Ascending aorta (tissue), 2 donors: Measurements from ENCODE around the gene GPATCH8. TPM values are rescaled to one million over a fixed set of nuclear protein-coding genes. Genes with fewer than 3 reads are reported as not detected.

Experiments used
- DNase-seq, 2 donors: peaks; one replicate each; pipeline ENCODE4 v3.0.0-alpha.2; 2019; ENCODE audit warnings: low spot score in 2 of 2
- H3K27ac ChIP-seq, 2 donors: fragments of 200-600 bp; sonication (generic); one replicate each; pipeline ENCODE4 v1.5.1; 2016 to 2017; ENCODE audit warnings: mild to moderate bottlenecking in 1 of 2
- H3K27me3 ChIP-seq: fragments of 200-600 bp; sonication (generic); one replicate; pipeline ENCODE4 v1.5.1; 2017
- H3K36me3 ChIP-seq, 2 donors: fragments of 200-600 bp; sonication (generic); one replicate each; pipeline ENCODE4 v1.5.1; 2016
- H3K4me1 ChIP-seq, 2 donors: fragments of 200-600 bp; sonication (generic); one replicate each; pipeline ENCODE4 v1.5.1; 2016 to 2017; ENCODE audit warnings: mild to moderate bottlenecking in 1 of 2
- H3K4me3 ChIP-seq, 2 donors: fragments of 200-600 bp; sonication (generic); one replicate each; pipeline ENCODE4 v1.5.1; 2016 to 2017; ENCODE audit warnings: mild to moderate bottlenecking in 1 of 2
- H3K9me3 ChIP-seq, 2 donors: fragments of 200-600 bp; sonication (generic); one replicate each; pipeline ENCODE4 v1.5.1; 2016
- intact Hi-C: fragments of 100-400 bp; cut with DNase I; formaldehyde crosslinking; loops from one replicate; pipeline ENCODE4 v1.15.1; 2023
- total RNA-seq: library from RNA; depleted of rRNA; stranded (reverse); fragments of >200 nt; gene quantifications from one replicate; pipeline ENCODE4 v1.1.0, GENCODE V29; 2016
- TF ChIP-seq, protein P1 (sequence below), 3 experiments: fragments of 200-600 bp in 2 of 3; fragments of 450-650 bp in 1 of 3; sonication (generic) in 2 of 3; IDR thresholded peaks; one replicate each; pipeline ENCODE4 v1.5.1; 2016 to 2019; ENCODE audit warnings: antibody characterized with exemption in 3 of 3, mild to moderate bottlenecking in 1 of 3, moderate library complexity in 1 of 3

Gene GPATCH8
- total RNA-seq, 1 donor from 2014 or later: 13.3 TPM

DNA sequence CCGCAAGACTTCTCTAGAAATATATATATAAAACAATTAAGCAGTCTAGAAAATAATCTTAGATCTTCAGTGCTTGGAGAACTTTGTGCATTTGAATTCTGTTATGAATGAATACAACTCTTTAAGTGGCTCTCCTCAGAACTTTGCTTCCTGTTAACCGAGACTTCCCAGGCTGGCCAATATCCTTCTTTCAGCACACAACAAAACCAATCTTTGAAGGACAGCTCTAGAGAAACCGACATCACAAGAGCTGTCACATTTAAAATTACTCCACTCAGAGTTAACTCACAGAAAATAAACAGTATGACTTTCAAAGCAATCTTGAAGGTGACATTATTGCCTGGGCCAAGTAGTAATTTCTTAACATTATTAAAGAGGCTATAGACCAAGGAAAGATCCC is 64.0 kb downstream of the GPATCH8 start:
- no peaks in the 10 kb centered on the region for H3K4me1 ChIP-seq
- H3K27ac ChIP-seq: no peak overlapping the region
- H3K4me3 ChIP-seq: no peak overlapping the region
- TF ChIP-seq, protein P1, sequence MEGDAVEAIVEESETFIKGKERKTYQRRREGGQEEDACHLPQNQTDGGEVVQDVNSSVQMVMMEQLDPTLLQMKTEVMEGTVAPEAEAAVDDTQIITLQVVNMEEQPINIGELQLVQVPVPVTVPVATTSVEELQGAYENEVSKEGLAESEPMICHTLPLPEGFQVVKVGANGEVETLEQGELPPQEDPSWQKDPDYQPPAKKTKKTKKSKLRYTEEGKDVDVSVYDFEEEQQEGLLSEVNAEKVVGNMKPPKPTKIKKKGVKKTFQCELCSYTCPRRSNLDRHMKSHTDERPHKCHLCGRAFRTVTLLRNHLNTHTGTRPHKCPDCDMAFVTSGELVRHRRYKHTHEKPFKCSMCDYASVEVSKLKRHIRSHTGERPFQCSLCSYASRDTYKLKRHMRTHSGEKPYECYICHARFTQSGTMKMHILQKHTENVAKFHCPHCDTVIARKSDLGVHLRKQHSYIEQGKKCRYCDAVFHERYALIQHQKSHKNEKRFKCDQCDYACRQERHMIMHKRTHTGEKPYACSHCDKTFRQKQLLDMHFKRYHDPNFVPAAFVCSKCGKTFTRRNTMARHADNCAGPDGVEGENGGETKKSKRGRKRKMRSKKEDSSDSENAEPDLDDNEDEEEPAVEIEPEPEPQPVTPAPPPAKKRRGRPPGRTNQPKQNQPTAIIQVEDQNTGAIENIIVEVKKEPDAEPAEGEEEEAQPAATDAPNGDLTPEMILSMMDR (IDR thresholded peaks at IDR 0.05): no peak
- intact Hi-C loops: no loop called here
- H3K36me3 ChIP-seq: peaks cover 10 to 20% of the 10 kb centered on the region in 2 donors
- no peak for DNase-seq
- no peaks in the 10 kb centered on the region for H3K27me3 ChIP-seq
- H3K9me3 ChIP-seq: no peaks in the 10 kb centered on the region

DNA sequence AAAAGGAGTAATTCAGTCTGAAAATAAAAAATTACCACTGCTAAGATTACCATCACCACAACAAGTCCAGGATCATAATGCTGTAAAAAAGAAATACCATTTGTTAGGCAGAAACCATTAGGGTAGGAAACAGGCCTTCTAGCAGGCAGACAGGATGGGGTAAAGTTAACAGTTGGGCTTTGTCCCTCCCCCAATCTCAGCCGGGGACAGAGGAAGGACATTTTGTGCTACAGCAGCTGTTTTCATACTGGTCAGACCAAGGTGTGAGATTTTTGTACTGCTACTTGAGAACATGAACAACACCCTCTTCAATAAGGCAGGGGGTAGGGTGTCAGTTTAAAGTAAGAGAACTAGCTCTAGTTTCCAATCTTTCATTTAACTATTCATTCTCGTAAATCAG is 64.6 kb downstream of the GPATCH8 start:
- H3K9me3 ChIP-seq: no peaks in the 10 kb centered on the region
- DNase-seq: no peak
- no peak overlapping the region for H3K27ac ChIP-seq
- no peaks in the 10 kb centered on the region for H3K4me1 ChIP-seq
- H3K36me3 ChIP-seq: peaks cover 14 to 26% of the 10 kb centered on the region in 2 donors
- intact Hi-C loops: no loop called here
- TF ChIP-seq, protein P1 (IDR thresholded peaks at IDR 0.05): no peak
- H3K27me3 ChIP-seq: no peaks in the 10 kb centered on the region
- no peak overlapping the region for H3K4me3 ChIP-seq

DNA sequence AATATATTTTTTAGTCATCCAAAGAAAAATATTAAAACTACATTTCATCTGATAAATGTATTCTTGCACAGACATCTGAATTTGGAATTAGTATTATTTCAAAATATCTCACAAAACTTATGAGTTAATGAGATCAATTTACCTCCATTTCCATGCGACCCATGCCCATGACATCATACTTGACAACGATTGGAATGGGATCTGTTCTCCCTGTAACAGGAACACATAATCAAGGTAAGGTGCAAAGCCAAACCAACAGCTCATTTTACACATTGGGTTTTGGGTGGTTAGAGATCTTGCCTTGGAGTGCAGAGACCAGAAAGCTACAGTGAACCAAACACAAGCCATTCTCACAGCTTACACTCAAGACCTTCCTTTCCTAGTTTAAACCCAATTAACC is 66.9 kb downstream of the GPATCH8 start:
- Histone ChIP-seq H3K9me3 (no peaks in the 10 kb centered on the region), H3K27ac (no peak overlapping the region), H3K4me3 (no peak overlapping the region), H3K36me3 (peaks cover 36 to 45% of the 10 kb centered on the region in 2 donors), H3K4me1 (no peaks in the 10 kb centered on the region), H3K27me3 (no peaks in the 10 kb centered on the region)
- TF ChIP-seq, protein P1 (IDR thresholded peaks at IDR 0.05): no peak
- intact Hi-C loops: no loop called here
- no peak for DNase-seq

DNA sequence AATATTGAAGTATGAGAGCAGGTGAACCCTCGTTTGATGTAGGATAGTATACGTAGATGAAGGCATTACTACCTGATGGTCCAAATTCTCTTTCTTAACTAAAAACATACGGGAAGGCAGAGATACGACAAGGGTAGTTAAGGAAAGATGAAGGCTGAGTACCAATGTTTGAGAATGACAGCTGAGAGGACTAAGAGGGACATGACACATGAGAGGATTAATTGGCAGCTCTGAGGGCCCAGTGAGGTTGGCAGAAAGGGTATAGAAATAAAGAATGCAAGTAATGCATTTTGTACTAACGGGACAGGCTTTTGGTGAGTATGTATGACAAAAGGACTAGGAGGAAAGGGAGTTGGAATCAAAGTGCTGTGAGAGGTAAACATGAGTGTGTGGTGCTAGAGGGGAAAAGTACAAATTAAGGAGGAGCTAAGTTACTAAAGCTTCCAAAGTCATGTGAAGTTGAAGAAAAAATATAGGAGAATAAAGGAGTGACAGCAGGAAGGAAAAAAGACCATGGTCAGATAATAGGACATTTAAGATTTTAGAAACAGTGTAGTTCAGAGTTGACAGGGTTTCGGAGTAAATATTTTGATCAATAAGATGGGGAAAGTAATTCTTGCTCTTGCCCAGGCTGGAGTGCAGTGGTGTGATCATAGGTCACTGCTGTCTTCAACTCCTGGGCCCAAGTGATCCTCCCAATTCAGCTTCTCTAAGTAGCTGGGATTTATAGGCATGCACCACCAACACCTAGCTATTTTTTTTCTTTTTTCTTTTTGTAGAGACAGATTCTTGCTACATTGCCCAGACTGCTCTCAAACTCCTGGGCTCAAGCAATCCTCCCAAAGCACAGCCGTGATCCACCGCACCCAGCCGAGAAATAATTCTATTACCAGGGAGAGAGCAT is 70.7 kb downstream of the GPATCH8 start:
- TF ChIP-seq, protein P1 (IDR thresholded peaks at IDR 0.05): no peak
- intact Hi-C loops: no loop called here
- no peak for DNase-seq
- Histone ChIP-seq H3K9me3 (no peaks in the 10 kb centered on the region), H3K4me3 (no peak overlapping the region), H3K27ac (no peak overlapping the region), H3K36me3 (peaks cover 39 to 45% of the 10 kb centered on the region in 2 donors), H3K4me1 (no peaks in the 10 kb centered on the region), H3K27me3 (no peaks in the 10 kb centered on the region)

DNA sequence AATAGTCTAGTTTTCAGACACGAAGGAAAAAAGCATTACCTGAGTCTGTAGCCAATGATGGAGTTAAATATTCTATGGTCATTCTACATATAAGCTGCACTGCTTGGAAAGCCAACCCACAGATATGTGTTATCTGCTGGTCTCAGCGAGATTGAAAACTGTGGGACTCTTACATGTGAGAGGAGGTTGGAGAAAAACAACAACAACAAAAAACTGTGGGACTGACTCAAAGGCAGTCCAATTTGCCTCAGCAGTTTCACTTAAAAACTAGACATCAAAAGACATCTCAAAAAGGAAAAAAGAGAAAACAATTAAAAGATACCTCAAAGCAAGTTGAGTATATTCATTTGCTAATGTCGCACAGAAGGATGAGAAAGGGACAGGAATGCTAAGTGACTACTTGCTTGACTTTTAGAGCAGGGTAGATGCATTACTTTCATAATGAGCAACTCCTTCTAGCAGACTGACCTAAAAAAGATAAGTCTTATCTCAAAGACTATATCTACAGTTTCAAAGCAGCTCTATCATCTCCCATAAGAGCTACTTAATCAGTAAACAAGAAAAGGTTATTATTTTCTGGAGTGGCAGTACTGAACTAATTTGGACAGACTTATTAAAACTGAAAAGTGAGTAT is 78.3 kb downstream of the GPATCH8 start:
- H3K36me3 ChIP-seq: peaks cover 25 to 38% of the 10 kb centered on the region in 2 donors

More for the DNA sequence above, 78.3 kb downstream of the GPATCH8 start:
- H3K4me1 ChIP-seq: no peaks in the 10 kb centered on the region
- no peaks in the 10 kb centered on the region for H3K9me3 ChIP-seq
- H3K27me3 ChIP-seq: no peaks in the 10 kb centered on the region
- intact Hi-C loops: no loop called here
- DNase-seq: no peak
- H3K4me3 ChIP-seq: no peak overlapping the region
- TF ChIP-seq, protein P1 (IDR thresholded peaks at IDR 0.05): no peak
- no peak overlapping the region for H3K27ac ChIP-seq
